Common myeloid progenitor, CD34-positive (primary cell): ENCODE results near the gene NUDT9.
"Not testable (repeated sequence)": the region's sequence is repeated elsewhere in the genome, so short reads cannot be mapped to it uniquely, and the experiment has no call there.

Experiments
- CTCF ChIA-PET: fragments of 350-600 bp; sonication (Branson Sonifier 250); formaldehyde crosslinking; loops from one replicate; lab custom pipeline; 2021; ENCODE audit warnings: antibody characterized with exemption; lab: Charles Lee
- POLR2A ChIA-PET: fragments of 350-600 bp; sonication (Branson Sonifier 250); formaldehyde crosslinking; loops from one replicate; lab custom pipeline; 2021; ENCODE audit warnings: antibody characterized with exemption; lab: Charles Lee
- DNase-seq, 3 donors: peaks; one replicate each; pipeline versions ENCODE4 v3.0.0 to v3.0.0-alpha.2; 2013
- H3K27ac ChIP-seq, 2 experiments: 1 replicate in 1 of 2; 2 replicates in 1 of 2; pipeline ENCODE4 v1.7.0; 2013; ENCODE audit warnings: inconsistent platforms in 2 of 2, low read length in 2 of 2, mild to moderate bottlenecking in 2 of 2, low read depth in 1 of 2, moderate library complexity in 1 of 2; ENCODE audit not compliant: severe bottlenecking in 2 of 2, insufficient read depth in 1 of 2, poor library complexity in 1 of 2
- H3K27me3 ChIP-seq, 5 experiments: replicated peaks in 2 of 5; 1 replicate in 3 of 5; 2 replicates in 2 of 5; pipeline versions ENCODE4 v1.6.1 to v1.7.0; 2013; ENCODE audit warnings: low read length in 4 of 5, mild to moderate bottlenecking in 2 of 5, moderate library complexity in 2 of 5, inconsistent platforms in 1 of 5; ENCODE audit not compliant: insufficient read depth in 5 of 5, control insufficient read depth in 4 of 5
- H3K36me3 ChIP-seq, 4 experiments: 1 replicate in 2 of 4; 2 replicates in 2 of 4; pipeline versions ENCODE4 v1.6.1 to v1.7.0; 2013; ENCODE audit warnings: low read length in 3 of 4, control low read depth in 1 of 4, mild to moderate bottlenecking in 1 of 4; ENCODE audit not compliant: control insufficient read depth in 4 of 4, insufficient read depth in 4 of 4
- H3K4me1 ChIP-seq, 4 experiments: 1 replicate in 3 of 4; 2 replicates in 1 of 4; pipeline versions ENCODE4 v1.6.1 to v1.7.1; 2013; ENCODE audit warnings: low read length in 3 of 4, mild to moderate bottlenecking in 3 of 4, control low read depth in 1 of 4, inconsistent platforms in 1 of 4, moderate library complexity in 1 of 4; ENCODE audit not compliant: control insufficient read depth in 4 of 4, insufficient read depth in 4 of 4; ENCODE audit errors: control extremely low read depth in 1 of 4
- H3K4me3 ChIP-seq, 7 experiments: 1 replicate in 4 of 7; 2 replicates in 3 of 7; pipeline versions ENCODE4 v1.5.1 to v1.7.0; 2013; ENCODE audit warnings: mild to moderate bottlenecking in 7 of 7, low read length in 6 of 7, moderate library complexity in 6 of 7, inconsistent platforms in 2 of 7, low read depth in 2 of 7, control low read depth in 1 of 7; ENCODE audit not compliant: insufficient read depth in 4 of 7, control insufficient read depth in 1 of 7; ENCODE audit errors: extremely low read depth in 1 of 7
- H3K9me3 ChIP-seq, 5 experiments: 1 replicate in 4 of 5; 2 replicates in 1 of 5; pipeline versions ENCODE4 v1.6.1 to v1.7.1; 2013; ENCODE audit warnings: low read length in 4 of 5, mild to moderate bottlenecking in 2 of 5, inconsistent platforms in 1 of 5, low read depth in 1 of 5, moderate library complexity in 1 of 5; ENCODE audit not compliant: control insufficient read depth in 4 of 5, insufficient read depth in 2 of 5; ENCODE audit errors: control extremely low read depth in 1 of 5
- whole genome bisulfite sequencing: methylation state at CpG from one replicate; pipeline ENCODE4 v1.1.5; 2013; ENCODE audit not compliant: insufficient coverage; 5-methylcytosine and 5-hydroxymethylcytosine counted together

Gene NUDT9

GRCh38 chr4:87406462-87406861 lies 15.9 kb upstream of the NUDT9 start:
- Histone ChIP-seq H3K27me3 (no peaks in the 10 kb centered on the region), H3K27ac (no peak overlapping the region), H3K4me3 (peak overlapping the region in 4 of 7 experiments; percentile 15 to 64 (median 38)), H3K4me1 (peaks cover 0 to 12% (median 11%) of the 10 kb centered on the region in 4 experiments), H3K36me3 (no peaks in the 10 kb centered on the region), H3K9me3 (no peaks in the 10 kb centered on the region)
- WGBS, result 25% methylated on average over 6 of the region's 6 CpGs
- POLR2A ChIA-PET, result no interaction called here
- CTCF ChIA-PET, result interaction anchor here (0.7 to 1.4 kb wide), 3 partner anchors 9 to 16 kb away, joined by 3 to 4 read pairs (median 3); partner anchors contain the start of gene HSD17B11
- peak in 2 of 3 donors; percentile 52 to 69 for DNase-seq

GRCh38 chr4:87406902-87407301 lies 15.5 kb upstream of the NUDT9 start:
- H3K27ac ChIP-seq, H3K27me3 ChIP-seq, H3K9me3 ChIP-seq, DNase-seq, POLR2A ChIA-PET, H3K36me3 ChIP-seq: not testable (repeated sequence)
- Histone ChIP-seq H3K4me3 (peak overlapping the region in 4 of 7 experiments; percentile 23 to 64 (median 38)), H3K4me1 (peaks cover 0 to 12% (median 11%) of the 10 kb centered on the region in 4 experiments)
- CTCF ChIA-PET, result interaction anchor here (0.7 to 1.4 kb wide), 4 partner anchors 9 to 31 kb away, joined by 3 to 4 read pairs (median 3); partner anchors contain the start of gene HSD17B11
- 44% methylated on average over 2 of the region's 4 CpGs for WGBS

GRCh38 chr4:87409420-87409939 lies 12.9 kb upstream of the NUDT9 start:
- 100% methylated on average over 2 of the region's 3 CpGs for WGBS
- ChIA-PET POLR2A (no interaction called here), CTCF (interaction anchor here (0.8 kb wide), 1 partner anchor 10 kb away, joined by 3 read pairs; no protein-coding TSS in a partner anchor)
- H3K27me3 ChIP-seq, result no peaks in the 10 kb centered on the region
- no peak overlapping the region for H3K4me3 ChIP-seq
- DNase-seq, result no peak
- no peak overlapping the region for H3K27ac ChIP-seq
- H3K9me3 ChIP-seq, result no peaks in the 10 kb centered on the region
- peaks cover 0 to 12% (median 11%) of the 10 kb centered on the region in 4 experiments for H3K4me1 ChIP-seq
- H3K36me3 ChIP-seq, result no peaks in the 10 kb centered on the region

- no peak for DNase-seq
- POLR2A ChIA-PET, result no interaction called here
- 97% methylated on average over 2 of the region's 2 CpGs for WGBS
- Histone ChIP-seq H3K27me3 (no peaks in the 10 kb centered on the region), H3K4me1 (peaks cover 0 to 12% (median 11%) of the 10 kb centered on the region in 4 experiments), H3K4me3 (no peak overlapping the region), H3K27ac (no peak overlapping the region), H3K9me3 (no peaks in the 10 kb centered on the region), H3K36me3 (no peaks in the 10 kb centered on the region)
- CTCF ChIA-PET, result interaction anchor here (0.7 to 0.8 kb wide), 2 partner anchors 10 kb away, joined by 3 read pairs; no protein-coding TSS in a partner anchor
Observed at GRCh38 chr4:87410157-87410556, 12.2 kb upstream of the NUDT9 start.

GRCh38 chr4:87410679-87411078 lies 11.7 kb upstream of the NUDT9 start:
- CTCF ChIA-PET, result interaction anchor here (0.7 kb wide), 1 partner anchor 9 kb away, joined by 3 read pairs; no protein-coding TSS in a partner anchor

GRCh38 chr4:87414816-87415215 lies 7.6 kb upstream of the NUDT9 start:
- ChIA-PET POLR2A (no interaction called here), CTCF (no interaction called here)
- Histone ChIP-seq H3K4me1 (no peaks in the 10 kb centered on the region), H3K27ac (no peak overlapping the region), H3K27me3 (no peaks in the 10 kb centered on the region), H3K36me3 (no peaks in the 10 kb centered on the region), H3K4me3 (no peak overlapping the region), H3K9me3 (no peaks in the 10 kb centered on the region)
- no peak for DNase-seq

More at GRCh38 chr4:87410679-87411078, 11.7 kb upstream of the NUDT9 start:
- Histone ChIP-seq H3K4me1 (peaks cover 0 to 12% (median 11%) of the 10 kb centered on the region in 4 experiments), H3K4me3 (no peak overlapping the region), H3K36me3 (no peaks in the 10 kb centered on the region), H3K27me3 (no peaks in the 10 kb centered on the region), H3K27ac (no peak overlapping the region), H3K9me3 (no peaks in the 10 kb centered on the region)
- WGBS, result 100% methylated on average over 2 of the region's 2 CpGs
- POLR2A ChIA-PET, result no interaction called here
- no peak for DNase-seq

GRCh38 chr4:87416965-87417364 lies 5.4 kb upstream of the NUDT9 start:
- DNase-seq, result no peak
- Histone ChIP-seq H3K4me1 (peaks cover 0 to 9% (median 5%) of the 10 kb centered on the region in 4 experiments), H3K36me3 (no peaks in the 10 kb centered on the region), H3K4me3 (no peak overlapping the region), H3K9me3 (no peaks in the 10 kb centered on the region), H3K27me3 (no peaks in the 10 kb centered on the region), H3K27ac (no peak overlapping the region)
- 75% methylated on average over 2 of the region's 3 CpGs for WGBS
- CTCF ChIA-PET, result no interaction called here
- POLR2A ChIA-PET, result no interaction called here
